Measurements from ENCODE around the gene CRTC1.

The CRTC1 gene

GRCh38 chr19:18772620-18773587 is 89.4 kb downstream of the CRTC1 start:
- Histone ChIP-seq H3K27ac (ENCODE audit: low read depth, low read length) (no peak overlapping the region), H4K20me1 (ENCODE audit: low read depth, low read length) (no peaks in the 10 kb centered on the region), H3K9ac (ENCODE audit: low read length) (no peak overlapping the region), H3K4me2 (ENCODE audit: low read depth, low read length, poor library complexity, severe bottlenecking) (no peak overlapping the region), H3K9me2 (replicated peaks; ENCODE audit: insufficient read depth, low read length) (no peaks in the 10 kb centered on the region), H3K27me3 (ENCODE audit: low read length) (no peaks in the 10 kb centered on the region), H2AFZ (ENCODE audit: low read depth, low read length, severe bottlenecking) (no peak overlapping the region), H3F3A (ENCODE audit: insufficient read depth) (no peaks in the 10 kb centered on the region), H3K9me3 (ENCODE audit: insufficient read depth, low read length) (no peaks in the 10 kb centered on the region), H3K36me3 (ENCODE audit: low read length) (no peaks in the 10 kb centered on the region), H3K4me3 (ENCODE audit: insufficient read depth, low read length, poor library complexity, severe bottlenecking) (no peak overlapping the region), H3K79me2 (ENCODE audit: insufficient read depth, low read length) (no peaks in the 10 kb centered on the region)
- TF ChIP-seq CTCF (IDR thresholded peaks at IDR 0.05; ENCODE audit: insufficient read depth, low read length, poor library complexity, severe bottlenecking): no peak
- TF ChIP-seq EZH2phosphoT487 (conservative IDR thresholded peaks at IDR 0.05; ENCODE audit: low read length): no peak

GRCh38 chr19:18773682-18774081 is 90.2 kb downstream of the CRTC1 start:
- H3K9me2 ChIP-seq (replicated peaks; ENCODE audit: insufficient read depth, low read length): no peaks in the 10 kb centered on the region
- no peaks in the 10 kb centered on the region for H3K36me3 ChIP-seq (ENCODE audit: low read length)
- H3K27ac ChIP-seq (ENCODE audit: low read depth, low read length): no peak overlapping the region
- H4K20me1 ChIP-seq (ENCODE audit: low read depth, low read length): no peaks in the 10 kb centered on the region
- no peaks in the 10 kb centered on the region for H3K9me3 ChIP-seq (ENCODE audit: insufficient read depth, low read length)
- no peaks in the 10 kb centered on the region for H3F3A ChIP-seq (ENCODE audit: insufficient read depth)
- H2AFZ ChIP-seq (ENCODE audit: low read depth, low read length, severe bottlenecking): no peak overlapping the region
- H3K9ac ChIP-seq (ENCODE audit: low read length): no peak overlapping the region
- H3K4me3 ChIP-seq (ENCODE audit: insufficient read depth, low read length, poor library complexity, severe bottlenecking): no peak overlapping the region
- no peak overlapping the region for H3K4me2 ChIP-seq (ENCODE audit: low read depth, low read length, poor library complexity, severe bottlenecking)
- H3K79me2 ChIP-seq (ENCODE audit: insufficient read depth, low read length): no peaks in the 10 kb centered on the region
- no peak for TF ChIP-seq CTCF (IDR thresholded peaks at IDR 0.05; ENCODE audit: insufficient read depth, low read length, poor library complexity, severe bottlenecking)
- TF ChIP-seq EZH2phosphoT487 (conservative IDR thresholded peaks at IDR 0.05; ENCODE audit: low read length): no peak
- no peaks in the 10 kb centered on the region for H3K27me3 ChIP-seq (ENCODE audit: low read length)

GRCh38 chr19:18774107-18774506 is 90.6 kb downstream of the CRTC1 start:
- H4K20me1 ChIP-seq (ENCODE audit: low read depth, low read length): no peaks in the 10 kb centered on the region
- no peaks in the 10 kb centered on the region for H3K27me3 ChIP-seq (ENCODE audit: low read length)
- H3K9me3 ChIP-seq (ENCODE audit: insufficient read depth, low read length): no peaks in the 10 kb centered on the region
- no peaks in the 10 kb centered on the region for H3F3A ChIP-seq (ENCODE audit: insufficient read depth)
- no peaks in the 10 kb centered on the region for H3K9me2 ChIP-seq (replicated peaks; ENCODE audit: insufficient read depth, low read length)
- no peak overlapping the region for H3K4me3 ChIP-seq (ENCODE audit: insufficient read depth, low read length, poor library complexity, severe bottlenecking)
- no peaks in the 10 kb centered on the region for H3K79me2 ChIP-seq (ENCODE audit: insufficient read depth, low read length)
- H3K36me3 ChIP-seq (ENCODE audit: low read length): no peaks in the 10 kb centered on the region
- no peak overlapping the region for H3K27ac ChIP-seq (ENCODE audit: low read depth, low read length)
- no peak overlapping the region for H3K9ac ChIP-seq (ENCODE audit: low read length)
- TF ChIP-seq EZH2phosphoT487 (conservative IDR thresholded peaks at IDR 0.05; ENCODE audit: low read length): no peak
- no peak for TF ChIP-seq CTCF (IDR thresholded peaks at IDR 0.05; ENCODE audit: insufficient read depth, low read length, poor library complexity, severe bottlenecking)
- no peak overlapping the region for H2AFZ ChIP-seq (ENCODE audit: low read depth, low read length, severe bottlenecking)
- H3K4me2 ChIP-seq (ENCODE audit: low read depth, low read length, poor library complexity, severe bottlenecking): no peak overlapping the region

Measured in SU-DHL-6 (cell line).